Endothelial cell of umbilical vein (primary cell): ENCODE measurements around the gene AKAP6. TPM values are rescaled to one million over a fixed set of nuclear protein-coding genes. Genes with fewer than 3 reads are reported as not detected.

Source experiments
- BruUV-seq: library from RNA; stranded (reverse); fragments of 400-500 nt; replicated peaks from 2 replicates; lab custom pipeline; 2021; lab: Mats Ljungman, UMichigan
- CTCF ChIA-PET: fragments of 300-600, 350-600 bp; sonication (Branson Sonifier 250); formaldehyde crosslinking; loops from one replicate; lab custom pipeline; 2021; ENCODE audit warnings: antibody characterized with exemption, inconsistent platforms; lab: Charles Lee
- POLR2A ChIA-PET: fragments of 300-600, 350-600 bp; sonication (Branson Sonifier 250); formaldehyde crosslinking; loops from one replicate; lab custom pipeline; 2021; ENCODE audit warnings: antibody characterized with exemption, inconsistent platforms; lab: Charles Lee
- DNase-seq: peaks from one replicate; pipeline ENCODE4 v3.0.0-alpha.2; 2011; ENCODE audit warnings: low read depth, low spot score
- FAIRE-seq: peaks from 2 replicates; lab custom pipeline; 2011; peaks lifted over from hg19 to GRCh38; lab: Jason Lieb, UNC
- H2AFZ ChIP-seq: 2 replicates; pipeline ENCODE4 v1.6.0; 2012; ENCODE audit warnings: low read depth, low read length, control low read depth, inconsistent platforms
- H3K27ac ChIP-seq: 2 replicates; pipeline ENCODE4 v1.5.1; 2011; ENCODE audit warnings: low read depth, mild to moderate bottlenecking, control low read depth, low read length, moderate library complexity; ENCODE audit not compliant: insufficient read depth
- H3K27me3 ChIP-seq, 2 experiments: 2 replicates each; pipeline versions ENCODE4 v1.6.0 to v1.6.1; 2011; ENCODE audit warnings: low read length in 2 of 2, mixed read lengths in 1 of 2; ENCODE audit not compliant: control insufficient read depth in 2 of 2, insufficient read depth in 2 of 2
- H3K36me3 ChIP-seq, 2 experiments: 2 replicates in 1 of 2; 3 replicates in 1 of 2; pipeline ENCODE4 v1.5.1; 2011; ENCODE audit warnings: low read length in 2 of 2, mild to moderate bottlenecking in 1 of 2, moderate library complexity in 1 of 2; ENCODE audit not compliant: control insufficient read depth in 2 of 2, insufficient read depth in 2 of 2; ENCODE audit errors: extremely low read depth in 1 of 2
- H3K4me1 ChIP-seq: 3 replicates; pipeline ENCODE4 v1.5.1; 2011; ENCODE audit warnings: mild to moderate bottlenecking, low read length; ENCODE audit not compliant: control insufficient read depth, insufficient read depth; ENCODE audit errors: extremely low read depth
- H3K4me2 ChIP-seq: 2 replicates; pipeline ENCODE4 v1.6.1; 2011; ENCODE audit warnings: low read length, control low read depth, mixed read lengths; ENCODE audit not compliant: insufficient read depth
- H3K4me3 ChIP-seq, 3 experiments: fragments of 200-600 bp in 1 of 3; sonication (generic), shearing (Covaris generic) in 1 of 3; replicated peaks in 1 of 3; 2 replicates each; pipeline ENCODE4 v1.5.1; 2011 to 2016; ENCODE audit warnings: control low read depth in 3 of 3, low read length in 3 of 3, mild to moderate bottlenecking in 2 of 3, inconsistent platforms in 1 of 3, low read depth in 1 of 3, moderate library complexity in 1 of 3; ENCODE audit not compliant: insufficient read depth in 1 of 3
- H3K79me2 ChIP-seq: 2 replicates; pipeline ENCODE4 v1.6.0; 2012; ENCODE audit warnings: low read length, inconsistent platforms; ENCODE audit not compliant: control insufficient read depth, insufficient read depth
- H3K9ac ChIP-seq: replicated peaks from 2 replicates; pipeline ENCODE3; 2011; ENCODE audit warnings: low read length, control low read depth; ENCODE audit not compliant: insufficient read depth; ENCODE audit errors: extremely low read depth
- H3K9me1 ChIP-seq: replicated peaks from 3 replicates; pipeline ENCODE4 v1.6.0; 2011; ENCODE audit warnings: mild to moderate bottlenecking, low read length; ENCODE audit not compliant: control insufficient read depth, insufficient read depth; ENCODE audit errors: extremely low read depth
- H3K9me3 ChIP-seq: replicated peaks from 2 replicates; pipeline ENCODE4 v1.5.1; 2012; ENCODE audit warnings: low read length, inconsistent platforms; ENCODE audit not compliant: control insufficient read depth, insufficient read depth
- H4K20me1 ChIP-seq: replicated peaks from 2 replicates; pipeline ENCODE3; 2011; ENCODE audit warnings: mild to moderate bottlenecking, low read length; ENCODE audit not compliant: control insufficient read depth, insufficient read depth; ENCODE audit errors: extremely low read depth
- FOS ChIP-seq: IDR thresholded peaks from 2 replicates; pipeline ENCODE4 v1.6.1; 2011; ENCODE audit warnings: mild to moderate bottlenecking, low read length, moderate library complexity, borderline replicate concordance; ENCODE audit not compliant: insufficient read depth
- GATA2 ChIP-seq: IDR thresholded peaks from 2 replicates; pipeline ENCODE4 v1.7.0; 2011; ENCODE audit warnings: low read depth, mild to moderate bottlenecking, moderate library complexity, mixed read lengths, low read length; ENCODE audit not compliant: insufficient read length, insufficient read depth
- JUN ChIP-seq: IDR thresholded peaks from 2 replicates; pipeline ENCODE4 v1.6.1; 2011; ENCODE audit warnings: borderline replicate concordance, low read depth; ENCODE audit not compliant: insufficient read length, insufficient read depth
- POLR2A ChIP-seq: IDR thresholded peaks from 2 replicates; pipeline ENCODE4 v1.6.1; 2012; ENCODE audit warnings: low read depth, mild to moderate bottlenecking, control low read depth, low read length
- POLR2AphosphoS5 ChIP-seq: IDR thresholded peaks from 2 replicates; pipeline ENCODE4 v1.6.1; 2012; ENCODE audit warnings: low read depth, mild to moderate bottlenecking, control low read depth, low read length, moderate library complexity; ENCODE audit not compliant: insufficient read depth
- dilution Hi-C: fragments of 300-500 bp; cut with MboI; formaldehyde crosslinking; loops from one replicate; pipeline ENCODE4 v1.15.0; 2019; ENCODE audit warnings: low sequenced_read_pairs; ENCODE audit not compliant: extremely low pct_ligation_motif_present
- intact Hi-C: fragments of 100-400 bp; cut with micrococcal nuclease; formaldehyde crosslinking; loops from one replicate; pipeline ENCODE4 v1.10.0; 2022
- polyA plus RNA-seq, 4 experiments: library from polyadenylated mRNA; depleted of rRNA in 3 of 4; stranded (reverse) in 3 of 4; unstranded in 1 of 4; fragments of >200 nt; gene quantifications; 2 replicates each; pipeline versions ENCODE4 v1.2.1 to v1.2.3, GENCODE V29; 2011 to 2012; ENCODE audit warnings: missing spikeins in 1 of 4
- total RNA-seq: library from RNA; stranded (reverse); gene quantifications from 2 replicates; pipeline ENCODE4 v1.2.3, GENCODE V29; 2021
- TF ChIP-seq, protein P1 (sequence below), 2 donors: IDR thresholded peaks; 1 replicate in 1 of 2; 2 replicates in 1 of 2; pipeline ENCODE4 v1.5.1; 2011; ENCODE audit warnings: low read length in 2 of 2, mild to moderate bottlenecking in 2 of 2, moderate library complexity in 2 of 2, control low read depth in 1 of 2, inconsistent platforms in 1 of 2, low read depth in 1 of 2; ENCODE audit not compliant: insufficient read depth in 1 of 2; ENCODE audit errors: extremely low read depth in 1 of 2

AKAP6 gene
- total and polyA plus RNA-seq, 2 donors (not counting 3 experiments of a cell fraction or from before 2014, with no cell fraction given), result 0.03 to 0.49 TPM

DNA sequence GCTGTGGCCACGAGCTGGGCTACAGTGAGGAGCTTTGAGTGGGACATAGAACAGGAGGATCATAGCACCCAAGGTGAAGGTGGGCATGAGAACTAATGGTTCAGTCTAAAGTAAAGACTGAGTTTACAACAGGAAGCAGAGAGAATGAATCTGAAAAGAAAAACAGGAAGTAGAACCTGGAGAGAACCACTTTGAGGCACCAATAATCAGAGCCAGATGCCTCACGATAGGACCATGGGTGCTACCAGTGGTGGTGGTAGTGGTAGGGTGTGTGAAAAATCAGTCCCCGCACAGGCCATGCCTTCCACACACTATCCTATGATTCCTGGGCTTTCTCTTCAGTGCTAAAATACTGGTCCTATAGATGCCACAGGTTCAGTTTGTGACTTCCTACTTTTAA lies 293.6 kb downstream of the AKAP6 start:
- no peak overlapping the region for H3K4me2 ChIP-seq
- no peaks in the 10 kb centered on the region for H3K27me3 ChIP-seq
- no peaks in the 10 kb centered on the region for H3K79me2 ChIP-seq
- H3K4me3 ChIP-seq, result no peak overlapping the region
- no peaks in the 10 kb centered on the region for H3K9me3 ChIP-seq
- TF ChIP-seq POLR2AphosphoS5 (no peak), JUN (no peak), FOS (no peak), GATA2 (no peak)
- no peak overlapping the region for H2AFZ ChIP-seq
- H3K27ac ChIP-seq, result no peak overlapping the region
- no peak overlapping the region for H3K9ac ChIP-seq
- H3K36me3 ChIP-seq, result no peaks in the 10 kb centered on the region
- no peak for DNase-seq
- H4K20me1 ChIP-seq, result no peaks in the 10 kb centered on the region
- no peaks in the 10 kb centered on the region for H3K9me1 ChIP-seq
- no TSS peak for BruUV-seq
- POLR2A ChIA-PET, result no interaction called here
- dilution Hi-C loops, result no loop called here
- intact Hi-C loops, result no loop called here
- H3K4me1 ChIP-seq, result no peaks in the 10 kb centered on the region
- CTCF ChIA-PET, result no interaction called here
- no peak for FAIRE-seq

DNA sequence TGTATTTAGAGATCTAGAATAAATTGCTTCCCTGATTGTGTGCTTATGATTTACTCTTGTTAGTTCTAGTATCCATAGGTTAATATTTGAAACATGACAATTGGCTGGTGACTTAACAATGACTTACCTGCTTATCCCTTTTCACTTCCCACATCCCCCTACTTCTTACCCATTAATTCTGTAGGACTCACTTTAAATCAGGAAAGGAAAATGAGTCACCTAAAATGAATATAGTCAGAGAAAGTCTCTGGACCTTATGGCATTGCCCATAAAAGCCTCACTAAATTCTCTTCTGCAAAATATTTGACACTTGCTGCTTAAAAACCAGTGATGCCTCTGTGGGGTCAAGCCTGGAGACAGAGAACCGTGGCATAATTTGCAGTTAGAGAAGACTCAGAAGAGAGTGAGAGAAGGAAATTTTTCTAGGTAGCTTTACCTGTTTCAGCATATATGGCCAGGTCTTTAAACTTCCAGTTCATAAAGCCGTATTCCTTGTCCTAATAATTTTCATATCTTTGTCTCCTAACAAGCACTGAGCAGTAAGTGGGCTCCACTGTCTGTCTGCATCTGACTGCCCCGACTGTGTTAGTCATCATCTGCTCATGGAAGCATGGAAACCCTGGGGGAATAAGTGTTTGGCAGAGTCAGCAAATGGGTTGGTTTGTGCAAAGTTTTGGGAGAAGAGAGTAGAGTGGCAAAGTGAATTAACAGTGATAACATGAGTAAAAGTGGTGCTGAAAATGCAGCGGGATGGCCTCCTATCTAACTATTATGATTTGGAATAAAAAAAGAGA lies 294.4 kb downstream of the AKAP6 start:
- ChIA-PET CTCF (no interaction called here), POLR2A (no interaction called here)
- H3K9me3 ChIP-seq, result no peaks in the 10 kb centered on the region
- H3K79me2 ChIP-seq, result no peaks in the 10 kb centered on the region
- intact Hi-C loops, result no loop called here
- H3K9me1 ChIP-seq, result no peaks in the 10 kb centered on the region
- H3K9ac ChIP-seq, result no peak overlapping the region
- H2AFZ ChIP-seq, result no peak overlapping the region
- TF ChIP-seq POLR2AphosphoS5, result no peak
- TF ChIP-seq GATA2, result no peak
- TF ChIP-seq FOS, result no peak
- no peak for TF ChIP-seq POLR2A
- TF ChIP-seq, protein P1, sequence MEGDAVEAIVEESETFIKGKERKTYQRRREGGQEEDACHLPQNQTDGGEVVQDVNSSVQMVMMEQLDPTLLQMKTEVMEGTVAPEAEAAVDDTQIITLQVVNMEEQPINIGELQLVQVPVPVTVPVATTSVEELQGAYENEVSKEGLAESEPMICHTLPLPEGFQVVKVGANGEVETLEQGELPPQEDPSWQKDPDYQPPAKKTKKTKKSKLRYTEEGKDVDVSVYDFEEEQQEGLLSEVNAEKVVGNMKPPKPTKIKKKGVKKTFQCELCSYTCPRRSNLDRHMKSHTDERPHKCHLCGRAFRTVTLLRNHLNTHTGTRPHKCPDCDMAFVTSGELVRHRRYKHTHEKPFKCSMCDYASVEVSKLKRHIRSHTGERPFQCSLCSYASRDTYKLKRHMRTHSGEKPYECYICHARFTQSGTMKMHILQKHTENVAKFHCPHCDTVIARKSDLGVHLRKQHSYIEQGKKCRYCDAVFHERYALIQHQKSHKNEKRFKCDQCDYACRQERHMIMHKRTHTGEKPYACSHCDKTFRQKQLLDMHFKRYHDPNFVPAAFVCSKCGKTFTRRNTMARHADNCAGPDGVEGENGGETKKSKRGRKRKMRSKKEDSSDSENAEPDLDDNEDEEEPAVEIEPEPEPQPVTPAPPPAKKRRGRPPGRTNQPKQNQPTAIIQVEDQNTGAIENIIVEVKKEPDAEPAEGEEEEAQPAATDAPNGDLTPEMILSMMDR (IDR thresholded peaks at IDR 0.05; ENCODE audit: extremely low read depth in 1 of 2, insufficient read depth in 1 of 2, low read depth in 1 of 2, low read length in 2 of 2), result no peak
- no peak for TF ChIP-seq JUN
- no peak overlapping the region for H3K4me3 ChIP-seq
- BruUV-seq, result no TSS peak
- no peaks in the 10 kb centered on the region for H3K36me3 ChIP-seq
- H3K4me1 ChIP-seq, result no peaks in the 10 kb centered on the region
- H3K27me3 ChIP-seq, result no peaks in the 10 kb centered on the region
- no peaks in the 10 kb centered on the region for H4K20me1 ChIP-seq
- DNase-seq, result no peak
- H3K27ac ChIP-seq, result no peak overlapping the region
- dilution Hi-C loops, result no loop called here
- no peak overlapping the region for H3K4me2 ChIP-seq
- no peak for FAIRE-seq
